Measurements from ENCODE around the gene DEFB124.

The DEFB124 gene

GRCh38 chr20:31446084-31446819, 28.7 kb downstream of the DEFB124 start (continued):
- no peak for TF ChIP-seq PRDM2 (tag by site-specific recombination; IDR thresholded peaks at IDR 0.05; ENCODE audit: borderline replicate concordance)
- TF ChIP-seq, protein P1, sequence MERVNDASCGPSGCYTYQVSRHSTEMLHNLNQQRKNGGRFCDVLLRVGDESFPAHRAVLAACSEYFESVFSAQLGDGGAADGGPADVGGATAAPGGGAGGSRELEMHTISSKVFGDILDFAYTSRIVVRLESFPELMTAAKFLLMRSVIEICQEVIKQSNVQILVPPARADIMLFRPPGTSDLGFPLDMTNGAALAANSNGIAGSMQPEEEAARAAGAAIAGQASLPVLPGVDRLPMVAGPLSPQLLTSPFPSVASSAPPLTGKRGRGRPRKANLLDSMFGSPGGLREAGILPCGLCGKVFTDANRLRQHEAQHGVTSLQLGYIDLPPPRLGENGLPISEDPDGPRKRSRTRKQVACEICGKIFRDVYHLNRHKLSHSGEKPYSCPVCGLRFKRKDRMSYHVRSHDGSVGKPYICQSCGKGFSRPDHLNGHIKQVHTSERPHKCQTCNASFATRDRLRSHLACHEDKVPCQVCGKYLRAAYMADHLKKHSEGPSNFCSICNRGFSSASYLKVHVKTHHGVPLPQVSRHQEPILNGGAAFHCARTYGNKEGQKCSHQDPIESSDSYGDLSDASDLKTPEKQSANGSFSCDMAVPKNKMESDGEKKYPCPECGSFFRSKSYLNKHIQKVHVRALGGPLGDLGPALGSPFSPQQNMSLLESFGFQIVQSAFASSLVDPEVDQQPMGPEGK (tag by site-specific recombination; IDR thresholded peaks at IDR 0.05): no peak
- no peak for TF ChIP-seq KLF1 (tag by site-specific recombination; IDR thresholded peaks at IDR 0.05)

DNA sequence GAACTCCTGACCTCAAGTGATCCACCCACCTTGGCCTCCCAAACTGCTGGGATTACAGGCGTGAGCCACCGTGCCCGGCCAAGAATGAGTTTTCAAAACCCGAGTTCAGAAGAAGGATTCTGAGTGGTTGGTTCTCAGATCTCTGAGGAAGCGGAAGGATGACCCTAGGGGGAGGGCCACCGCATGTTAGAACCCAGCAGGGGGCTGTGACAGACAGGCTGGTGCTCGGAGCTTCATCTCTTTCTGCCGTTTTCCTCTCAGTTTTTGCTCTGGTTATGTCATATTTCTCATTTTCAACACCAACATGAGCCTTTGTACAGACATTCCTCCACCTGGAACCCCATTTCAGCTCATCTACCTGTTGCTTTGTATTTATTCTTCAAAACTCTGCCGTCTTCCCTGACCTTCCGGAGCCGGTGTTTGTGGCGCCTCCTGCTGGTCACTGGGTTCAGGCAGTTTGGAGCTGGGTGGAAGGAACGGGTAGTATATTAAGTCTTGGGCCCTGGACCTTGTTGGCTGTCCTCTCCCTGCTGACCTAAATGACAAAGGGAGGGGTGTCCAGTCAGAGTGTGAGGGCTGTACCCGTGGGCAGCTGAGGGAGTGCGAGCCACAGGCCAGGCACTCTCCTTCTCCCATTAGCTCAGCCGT, 34.8 kb downstream of the DEFB124 start, which contains the start of gene DEFB123:
Gene DEFB123 (plus strand): TSS at position 621 of the 648 bp plus-strand sequence. CDS start 67 bp downstream, outside the sequence.
- POLR2A ChIA-PET: no interaction called here

More for the DNA sequence above, 34.8 kb downstream of the DEFB124 start, which contains the start of gene DEFB123:
- Histone ChIP-seq H3K36me3 (ENCODE audit: control insufficient read depth in 2 of 2, insufficient read depth in 1 of 2, low read length in 2 of 2) (no peaks in the 10 kb centered on the region), H3K4me3 (ENCODE audit: low read depth, low read length) (no peak within 1 kb of the TSS), H3K4me1 (ENCODE audit: control insufficient read depth, insufficient read depth, low read length) (no peaks in the 10 kb centered on the region), H3K27ac (ENCODE audit: extremely low read depth, low read depth, low read length) (no peak within 1 kb of the TSS), H3K9me3 (ENCODE audit: control insufficient read depth, insufficient read depth, low read depth, low read length) (no peaks in the 10 kb centered on the region)
- TF ChIP-seq ZNF112 (tag by site-specific recombination; IDR thresholded peaks at IDR 0.05) (no peak), ZNF660 (tag by site-specific recombination; IDR thresholded peaks at IDR 0.05) (no peak), ZNF561 (tag by site-specific recombination; IDR thresholded peaks at IDR 0.05; ENCODE audit: borderline replicate concordance) (no peak), SETDB1 (IDR thresholded peaks at IDR 0.05; ENCODE audit: insufficient read length, low read length) (no peak), SCRT2 (tag by site-specific recombination; IDR thresholded peaks at IDR 0.05) (peak; percentile 45), CTCF (tag by site-specific recombination; IDR thresholded peaks at IDR 0.05) (peak; percentile 22; the same call in 1 of the 2 replicates), ZNF544 (tag by site-specific recombination; IDR thresholded peaks at IDR 0.05) (no peak), ZNF777 (tag by site-specific recombination; IDR thresholded peaks at IDR 0.05; ENCODE audit: borderline replicate concordance) (no peak), ZSCAN4 (tag by site-specific recombination; IDR thresholded peaks at IDR 0.05) (no peak), ZNF324 (tag by site-specific recombination; IDR thresholded peaks at IDR 0.05) (no peak)
- CTCF ChIA-PET: interaction anchor here (0.6 to 1.7 kb wide), 10 partner anchors 9 to 270 kb away, joined by 3 to 10 read pairs (median 4); no protein-coding TSS in a partner anchor
